Prostate gland (tissue), 2 donors: Measurements from ENCODE around the gene LATS2. TPM values are rescaled to one million over a fixed set of nuclear protein-coding genes. Genes with fewer than 3 reads are reported as not detected.

Source experiments
- DNase-seq: peaks from one replicate; pipeline ENCODE4 v3.0.0-alpha.2; 2019; ENCODE audit warnings: low spot score
- H3K27ac ChIP-seq, 2 donors: fragments of 200-600 bp; sonication (generic); 2 replicates each; pipeline ENCODE4 v1.5.1; 2017 to 2019
- H3K27me3 ChIP-seq: fragments of 200-600 bp; sonication (generic); replicated peaks from 2 replicates; pipeline ENCODE4 v1.5.1; 2019; ENCODE audit not compliant: insufficient read depth
- H3K36me3 ChIP-seq, 2 donors: fragments of 200-600 bp; sonication (generic); 1 replicate in 1 of 2; 2 replicates in 1 of 2; pipeline versions ENCODE4 v1.5.1 to v1.8.1; 2017 to 2019
- H3K4me1 ChIP-seq: fragments of 200-600 bp; sonication (generic); replicated peaks from 2 replicates; pipeline ENCODE4 v1.5.1; 2019
- H3K4me3 ChIP-seq, 2 donors: fragments of 200-600 bp; sonication (generic); 2 replicates each; pipeline ENCODE4 v1.5.1; 2017 to 2019
- H3K9me3 ChIP-seq: fragments of 200-600 bp; sonication (generic); 2 replicates; pipeline ENCODE4 v1.5.1; 2017
- POLR2A ChIP-seq: fragments of 450-650 bp; IDR thresholded peaks from one replicate; pipeline ENCODE4 v1.6.1; 2016; ENCODE audit warnings: antibody characterized with exemption, mild to moderate bottlenecking
- POLR2AphosphoS5 ChIP-seq: sonication (generic); formaldehyde crosslinking; IDR thresholded peaks from one replicate; pipeline ENCODE4 v1.6.1; 2017; ENCODE audit warnings: antibody characterized with exemption
- WGBS: methylation state at CpG from one replicate; pipeline ENCODE4 v1.1.5; 2018; 5-methylcytosine and 5-hydroxymethylcytosine counted together
- intact Hi-C: fragments of 100-400 bp; cut with DNase I; formaldehyde crosslinking; loops from one replicate; pipeline ENCODE4 v1.14.2; 2022
- total RNA-seq, 2 donors: library from RNA; depleted of rRNA; stranded (reverse); fragments of >200 nt; gene quantifications; one replicate each; pipeline ENCODE4 v1.1.0, GENCODE V29; 2016
- TF ChIP-seq, protein P1 (sequence below), 4 experiments: fragments of 200-600 bp in 2 of 4; fragments of 450-650 bp in 2 of 4; sonication (generic) in 2 of 4; IDR thresholded peaks; 1 replicate in 3 of 4; 2 replicates in 1 of 4; pipeline ENCODE4 v1.5.1; 2016 to 2019; ENCODE audit warnings: antibody characterized with exemption in 4 of 4, mild to moderate bottlenecking in 2 of 4, moderate library complexity in 2 of 4

Gene LATS2
- total RNA-seq, 2 donors from 2014 or later: 22.0 to 27.4 TPM

GRCh38 chr13:21079221-21079620 lies 17.8 kb upstream of the LATS2 start:
- TF ChIP-seq POLR2AphosphoS5 (no peak), POLR2A (no peak)
- TF ChIP-seq, protein P1, sequence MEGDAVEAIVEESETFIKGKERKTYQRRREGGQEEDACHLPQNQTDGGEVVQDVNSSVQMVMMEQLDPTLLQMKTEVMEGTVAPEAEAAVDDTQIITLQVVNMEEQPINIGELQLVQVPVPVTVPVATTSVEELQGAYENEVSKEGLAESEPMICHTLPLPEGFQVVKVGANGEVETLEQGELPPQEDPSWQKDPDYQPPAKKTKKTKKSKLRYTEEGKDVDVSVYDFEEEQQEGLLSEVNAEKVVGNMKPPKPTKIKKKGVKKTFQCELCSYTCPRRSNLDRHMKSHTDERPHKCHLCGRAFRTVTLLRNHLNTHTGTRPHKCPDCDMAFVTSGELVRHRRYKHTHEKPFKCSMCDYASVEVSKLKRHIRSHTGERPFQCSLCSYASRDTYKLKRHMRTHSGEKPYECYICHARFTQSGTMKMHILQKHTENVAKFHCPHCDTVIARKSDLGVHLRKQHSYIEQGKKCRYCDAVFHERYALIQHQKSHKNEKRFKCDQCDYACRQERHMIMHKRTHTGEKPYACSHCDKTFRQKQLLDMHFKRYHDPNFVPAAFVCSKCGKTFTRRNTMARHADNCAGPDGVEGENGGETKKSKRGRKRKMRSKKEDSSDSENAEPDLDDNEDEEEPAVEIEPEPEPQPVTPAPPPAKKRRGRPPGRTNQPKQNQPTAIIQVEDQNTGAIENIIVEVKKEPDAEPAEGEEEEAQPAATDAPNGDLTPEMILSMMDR (IDR thresholded peaks at IDR 0.05): no peak
- DNase-seq: no peak
- intact Hi-C loops: no loop called here
- Histone ChIP-seq H3K4me3 (no peak overlapping the region), H3K27me3 (no peaks in the 10 kb centered on the region), H3K27ac (no peak overlapping the region), H3K9me3 (no peaks in the 10 kb centered on the region), H3K4me1 (no peaks in the 10 kb centered on the region), H3K36me3 (no peaks in the 10 kb centered on the region)
- 89% methylated on average over 3 of the region's 3 CpGs for WGBS

DNA sequence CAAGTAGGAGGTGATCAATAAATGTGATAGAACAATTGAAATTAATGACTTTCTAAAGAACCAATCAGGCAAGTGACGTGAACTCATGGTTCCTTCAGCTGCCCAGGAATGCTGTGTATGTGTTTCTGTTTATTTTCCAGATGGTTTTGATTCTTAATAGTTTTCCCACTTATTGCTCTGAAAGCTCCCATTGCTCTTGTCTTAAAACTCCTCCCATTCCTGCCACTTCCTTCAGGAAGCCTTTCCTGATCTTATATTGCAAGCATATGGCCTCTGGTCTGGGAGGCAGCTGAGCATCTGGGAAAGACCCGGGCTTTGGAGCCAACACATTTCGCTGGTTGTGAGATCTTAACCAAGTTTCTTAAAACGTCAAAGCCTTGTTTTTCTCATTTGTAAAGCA lies 17.1 kb upstream of the LATS2 start:
- Histone ChIP-seq H3K4me3 (no peak overlapping the region), H3K27me3 (no peaks in the 10 kb centered on the region), H3K4me1 (no peaks in the 10 kb centered on the region), H3K27ac (no peak overlapping the region), H3K36me3 (no peaks in the 10 kb centered on the region), H3K9me3 (no peaks in the 10 kb centered on the region)
- no peak for DNase-seq
- intact Hi-C loops: no loop called here
- WGBS: 83% methylated on average over 4 of the region's 4 CpGs
- TF ChIP-seq, protein P1 (IDR thresholded peaks at IDR 0.05): no peak
- TF ChIP-seq POLR2A (no peak), POLR2AphosphoS5 (no peak)

DNA sequence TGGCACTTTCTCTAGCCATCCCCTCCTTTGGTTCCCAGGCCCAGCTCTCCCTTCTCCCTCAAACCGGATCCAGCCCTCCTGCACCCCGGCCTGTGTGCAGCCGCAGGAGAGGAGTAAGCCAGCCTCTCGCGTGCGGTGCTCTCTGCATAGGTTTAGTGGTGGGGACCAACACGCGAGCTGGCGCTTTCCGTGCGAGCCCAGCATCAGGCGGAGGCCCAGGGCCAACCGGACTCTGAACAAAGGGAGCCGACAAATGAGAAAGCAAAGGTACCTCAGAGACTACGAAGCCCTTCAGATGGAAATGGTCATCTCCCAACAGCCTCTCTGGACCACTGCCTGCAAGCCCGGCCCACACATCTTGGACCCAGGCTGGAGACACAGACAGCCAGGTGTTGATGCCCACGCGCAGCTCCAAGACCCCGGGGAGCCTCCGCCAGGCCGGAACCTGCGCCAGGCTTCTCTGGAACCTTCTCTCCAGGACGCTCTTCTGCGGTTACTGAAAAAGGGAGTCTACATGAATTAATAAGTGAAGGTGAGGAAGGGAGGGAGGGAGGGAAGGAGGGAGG lies 16.5 kb upstream of the LATS2 start:
- H3K27ac ChIP-seq: no peak overlapping the region
- no peaks in the 10 kb centered on the region for H3K27me3 ChIP-seq
- no peaks in the 10 kb centered on the region for H3K9me3 ChIP-seq
- WGBS: 96% methylated on average over 24 of the region's 24 CpGs
- no peak for DNase-seq
- no peaks in the 10 kb centered on the region for H3K4me1 ChIP-seq
- no peak overlapping the region for H3K4me3 ChIP-seq
- TF ChIP-seq POLR2AphosphoS5 (no peak), POLR2A (no peak)
- TF ChIP-seq, protein P1 (IDR thresholded peaks at IDR 0.05): no peak
- intact Hi-C loops: no loop called here
- H3K36me3 ChIP-seq: no peaks in the 10 kb centered on the region

- no peak for DNase-seq
- Histone ChIP-seq H3K27me3 (no peaks in the 10 kb centered on the region), H3K4me1 (no peaks in the 10 kb centered on the region), H3K4me3 (no peak overlapping the region), H3K9me3 (no peaks in the 10 kb centered on the region), H3K36me3 (no peaks in the 10 kb centered on the region), H3K27ac (no peak overlapping the region)
- intact Hi-C loops: no loop called here
- 88% methylated on average over 20 of the region's 20 CpGs for WGBS
- TF ChIP-seq POLR2A: no peak
- no peak for TF ChIP-seq POLR2AphosphoS5
- TF ChIP-seq, protein P1 (IDR thresholded peaks at IDR 0.05): no peak
Measured at GRCh38 chr13:21077076-21077787, 15.8 kb upstream of the LATS2 start.

- Histone ChIP-seq H3K36me3 (no peaks in the 10 kb centered on the region), H3K27me3 (no peaks in the 10 kb centered on the region), H3K4me1 (no peaks in the 10 kb centered on the region), H3K9me3 (no peaks in the 10 kb centered on the region), H3K27ac (no peak overlapping the region), H3K4me3 (peak overlapping the region; percentile 20 to 39)
- intact Hi-C loops: no loop called here
- TF ChIP-seq, protein P1 (IDR thresholded peaks at IDR 0.05): no peak
- TF ChIP-seq POLR2A: no peak
- no peak for TF ChIP-seq POLR2AphosphoS5
- no peak for DNase-seq
- WGBS: 66% methylated on average over 18 of the region's 18 CpGs
Measured at GRCh38 chr13:21076253-21076652, 14.9 kb upstream of the LATS2 start.
